ENCODE measurements around the gene MAGEA3.
"Not testable (repeated sequence)": the region's sequence is repeated elsewhere in the genome, so short reads cannot be mapped to it uniquely, and the experiment has no call there.

MAGEA3 gene, protein sequence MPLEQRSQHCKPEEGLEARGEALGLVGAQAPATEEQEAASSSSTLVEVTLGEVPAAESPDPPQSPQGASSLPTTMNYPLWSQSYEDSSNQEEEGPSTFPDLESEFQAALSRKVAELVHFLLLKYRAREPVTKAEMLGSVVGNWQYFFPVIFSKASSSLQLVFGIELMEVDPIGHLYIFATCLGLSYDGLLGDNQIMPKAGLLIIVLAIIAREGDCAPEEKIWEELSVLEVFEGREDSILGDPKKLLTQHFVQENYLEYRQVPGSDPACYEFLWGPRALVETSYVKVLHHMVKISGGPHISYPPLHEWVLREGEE

DNA sequence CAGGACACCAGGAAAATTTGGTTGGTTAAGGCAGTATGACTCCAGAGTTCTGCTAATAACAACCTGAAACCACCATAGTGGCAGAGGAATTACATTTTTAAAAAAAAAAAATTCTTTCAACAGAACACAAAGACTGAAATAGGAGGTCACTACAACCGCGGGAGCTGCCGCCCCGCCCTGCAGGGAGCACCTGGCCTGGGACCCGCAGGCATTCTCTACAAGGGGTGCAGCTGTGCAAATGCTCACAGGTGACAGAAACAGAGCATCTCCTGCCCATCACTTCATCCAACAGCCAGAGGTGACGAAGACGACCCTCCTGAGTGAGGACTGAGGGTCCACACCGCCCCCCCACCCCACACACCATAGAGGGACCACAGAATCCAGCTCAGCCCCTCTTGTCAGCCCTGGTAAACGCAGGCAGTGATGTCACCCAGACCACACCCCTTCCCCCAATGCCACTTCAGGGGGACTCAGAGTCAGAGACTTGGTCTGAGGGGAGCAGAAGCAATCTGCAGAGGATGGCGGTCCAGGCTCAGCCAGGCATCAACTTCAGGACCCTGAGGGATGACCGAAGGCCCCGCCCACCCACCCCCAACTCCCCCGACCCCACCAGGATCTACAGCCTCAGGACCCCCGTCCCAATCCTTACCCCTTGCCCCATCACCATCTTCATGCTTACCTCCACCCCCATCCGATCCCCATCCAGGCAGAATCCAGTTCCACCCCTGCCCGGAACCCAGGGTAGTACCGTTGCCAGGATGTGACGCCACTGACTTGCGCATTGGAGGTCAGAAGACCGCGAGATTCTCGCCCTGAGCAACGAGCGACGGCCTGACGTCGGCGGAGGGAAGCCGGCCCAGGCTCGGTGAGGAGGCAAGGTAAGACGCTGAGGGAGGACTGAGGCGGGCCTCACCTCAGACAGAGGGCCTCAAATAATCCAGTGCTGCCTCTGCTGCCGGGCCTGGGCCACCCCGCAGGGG, at the start of gene MAGEA3:
MAGEA3 (plus strand) TSS at position 843 of the 980 bp plus-strand sequence. CDS start 2,039 bp downstream, outside the sequence.
- not testable (repeated sequence) for DNase-seq

DNA sequence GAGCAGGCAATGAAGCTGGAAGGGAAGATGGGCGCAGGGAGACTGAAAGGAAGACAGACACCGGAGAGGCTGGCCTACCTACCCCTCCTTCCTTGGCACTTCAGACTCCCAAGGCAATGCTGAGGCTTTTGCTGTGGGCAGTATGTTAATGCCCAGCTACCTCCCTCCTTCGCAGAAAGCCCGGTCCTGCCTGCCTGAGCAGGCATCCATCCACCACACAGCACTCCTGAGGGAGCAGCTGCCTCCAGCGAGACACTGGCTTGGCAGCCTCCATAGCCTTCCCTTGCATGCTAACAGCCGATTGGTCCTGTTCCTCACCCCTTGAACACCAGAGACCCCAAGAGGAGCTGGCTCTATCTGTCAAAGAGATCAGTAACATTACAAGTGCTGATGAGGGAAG, 46.5 kb upstream of the MAGEA3 start:
- DNase-seq = no peak

DNA sequence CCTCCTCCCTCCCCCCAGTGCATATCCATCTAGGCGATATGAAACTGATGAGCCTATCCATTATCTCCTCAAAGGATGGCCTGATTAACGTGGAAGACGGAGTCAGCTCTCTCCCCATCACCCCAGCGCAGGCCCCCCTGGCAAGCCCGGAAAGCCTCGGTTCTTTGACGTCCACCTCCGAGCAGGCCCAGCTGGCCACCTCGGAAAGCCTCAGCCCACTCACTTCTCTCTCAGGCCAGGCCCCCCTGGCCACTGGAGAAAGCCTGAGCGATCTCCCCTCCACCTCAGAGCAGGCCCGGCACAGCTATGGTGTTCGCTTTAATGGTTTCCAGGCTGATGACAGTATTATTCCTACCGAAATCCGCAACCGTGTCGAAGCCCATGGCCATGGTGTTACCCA, 46.1 kb upstream of the MAGEA3 start:
- DNase-seq = no peak

DNA sequence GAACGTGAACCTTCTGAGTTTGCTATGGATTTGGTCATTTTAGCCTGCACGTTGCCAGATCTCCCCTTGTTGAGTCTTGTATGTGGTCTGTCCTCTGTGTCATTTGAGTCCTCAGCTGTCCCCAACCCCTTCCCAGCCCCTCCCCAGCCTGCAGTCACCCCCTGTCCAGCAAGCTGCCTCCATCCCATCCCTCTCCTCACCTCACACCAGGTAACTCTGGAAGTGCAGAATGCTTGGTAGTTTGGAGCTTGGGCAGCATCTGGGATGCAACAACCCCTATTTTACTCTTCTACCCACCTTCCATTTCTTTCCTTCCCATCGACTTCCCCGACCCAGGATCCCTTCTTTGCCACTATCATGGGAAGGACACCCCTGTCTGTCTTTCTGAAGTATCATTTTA, 42.5 kb upstream of the MAGEA3 start:
- DNase-seq = no peak

DNA sequence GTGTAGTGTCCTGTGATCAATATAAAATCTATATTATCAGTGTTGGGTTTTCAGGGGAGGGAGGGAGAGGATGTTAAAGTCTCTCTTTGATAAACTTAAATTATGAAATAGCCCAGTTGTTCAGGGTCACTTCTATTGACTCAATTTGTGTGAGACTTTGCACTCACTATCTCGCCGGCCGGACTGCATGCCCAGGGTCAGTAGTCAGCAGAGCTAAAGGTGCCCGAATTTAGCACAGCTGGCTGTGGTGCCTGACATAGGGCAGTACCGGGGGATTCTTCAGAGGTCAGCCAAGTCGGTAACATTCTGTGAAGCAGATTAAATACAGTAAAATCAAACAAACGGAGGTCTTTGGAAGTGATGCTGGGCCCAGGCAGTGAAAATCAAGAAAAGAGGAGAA, 41.7 kb upstream of the MAGEA3 start:
- DNase-seq = no peak

DNA sequence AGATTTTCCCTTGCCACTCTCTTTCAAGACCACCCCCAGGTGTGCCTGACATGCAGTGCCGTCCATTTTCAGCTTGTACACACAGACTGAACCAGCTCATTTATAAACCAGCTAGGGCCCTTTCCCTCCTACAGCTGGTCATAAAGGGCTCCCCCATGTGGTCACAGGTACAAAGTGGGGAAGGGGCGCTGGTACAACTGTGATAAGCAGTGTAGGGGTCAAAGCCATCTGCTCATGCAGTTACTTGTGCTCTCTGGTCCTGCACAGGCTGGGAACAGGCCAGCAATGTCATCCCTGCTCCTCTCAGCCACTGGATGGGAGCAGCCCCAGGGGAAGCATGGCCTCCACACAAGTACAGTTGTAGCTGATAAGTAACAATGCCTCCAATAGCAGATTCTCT, 40.3 kb upstream of the MAGEA3 start:
- DNase-seq = no peak

DNA sequence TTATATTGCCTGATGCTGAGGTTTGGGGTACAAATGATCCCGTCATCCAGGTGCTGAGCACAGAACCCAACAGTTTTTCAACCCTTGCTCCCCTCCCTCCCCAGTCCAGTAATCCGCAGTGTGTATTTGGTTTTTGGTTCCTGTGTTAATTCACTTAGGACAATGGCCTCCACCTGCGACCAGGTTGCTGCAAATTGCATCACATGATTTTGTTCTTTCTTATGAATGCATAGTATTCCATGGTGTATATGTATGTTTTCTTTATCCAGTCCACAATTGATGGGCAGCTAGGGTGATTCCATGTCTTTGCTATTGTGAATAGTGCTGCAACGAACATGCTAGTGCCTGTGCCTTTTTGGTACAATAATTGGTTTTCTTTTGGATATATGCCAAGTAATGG, 35.5 kb upstream of the MAGEA3 start:
- DNase-seq = no peak

DNA sequence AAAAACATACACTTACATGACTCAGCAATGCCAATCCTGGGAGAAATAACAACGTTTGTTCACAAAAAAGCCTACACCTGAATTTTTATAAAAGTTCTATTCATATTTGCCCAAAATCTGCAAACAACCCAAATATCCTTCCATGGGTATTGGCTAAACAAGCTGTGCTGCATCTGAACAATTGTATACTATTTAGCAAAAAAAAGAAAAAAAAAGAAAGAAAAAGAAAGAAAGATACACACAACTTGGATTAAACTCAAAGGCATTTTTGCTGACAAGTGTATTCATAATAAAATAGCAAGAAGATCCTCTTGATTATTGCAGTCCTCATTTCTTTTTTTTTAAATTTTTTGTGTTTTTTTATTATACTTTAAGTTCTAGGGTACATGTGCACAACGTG, 24.5 kb upstream of the MAGEA3 start:
- DNase-seq = no peak

DNA sequence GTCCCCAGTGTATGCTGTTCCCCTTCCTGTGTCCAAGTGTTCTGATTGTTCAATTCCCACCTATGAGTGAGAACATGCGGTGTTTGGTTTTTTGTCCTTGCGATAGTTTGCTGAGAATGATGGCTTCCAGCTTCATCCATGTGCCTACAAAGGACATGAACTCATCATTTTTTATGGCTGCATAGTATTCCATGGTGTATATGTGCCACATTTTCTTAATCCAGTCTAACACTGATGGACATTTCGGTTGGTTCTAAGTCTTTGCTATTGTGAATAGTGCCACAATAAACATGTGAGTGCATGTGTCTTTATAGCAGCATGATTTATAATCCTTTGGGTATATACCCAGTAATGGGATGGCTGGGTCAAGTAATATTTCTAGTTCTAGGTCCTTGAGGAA, 23.9 kb upstream of the MAGEA3 start:
- not testable (repeated sequence) for DNase-seq

DNA sequence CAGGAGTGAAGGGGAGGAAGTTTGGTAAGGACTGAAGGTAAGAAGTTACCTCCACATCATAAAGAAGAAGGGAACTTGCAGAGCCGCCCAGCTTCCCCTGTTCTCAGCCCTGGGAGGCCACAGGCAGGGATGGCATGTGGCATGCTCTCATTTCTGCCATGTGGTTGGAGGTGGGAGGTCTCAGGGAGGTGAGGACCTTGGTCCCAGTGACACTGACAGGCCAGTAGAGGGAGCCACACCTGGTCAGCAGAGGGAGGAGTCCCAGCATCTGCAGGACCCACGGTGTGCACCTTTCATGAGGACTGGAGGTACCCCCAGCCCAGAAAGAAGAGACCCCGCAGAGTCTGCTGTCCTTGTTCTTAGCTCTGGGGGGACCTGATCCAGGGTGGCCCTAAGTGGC, 17.6 kb upstream of the MAGEA3 start:
- not testable (repeated sequence) for DNase-seq

DNA sequence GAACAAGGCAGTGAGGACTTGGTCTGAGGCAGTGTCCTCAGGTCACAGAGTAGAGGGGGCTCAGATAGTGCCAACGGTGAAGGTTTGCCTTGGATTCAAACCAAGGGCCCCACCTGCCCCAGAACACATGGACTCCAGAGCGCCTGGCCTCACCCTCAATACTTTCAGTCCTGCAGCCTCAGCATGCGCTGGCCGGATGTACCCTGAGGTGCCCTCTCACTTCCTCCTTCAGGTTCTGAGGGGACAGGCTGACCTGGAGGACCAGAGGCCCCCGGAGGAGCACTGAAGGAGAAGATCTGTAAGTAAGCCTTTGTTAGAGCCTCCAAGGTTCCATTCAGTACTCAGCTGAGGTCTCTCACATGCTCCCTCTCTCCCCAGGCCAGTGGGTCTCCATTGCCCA, 1.8 kb downstream of the MAGEA3 start:
- DNase-seq = not testable (repeated sequence)

DNA sequence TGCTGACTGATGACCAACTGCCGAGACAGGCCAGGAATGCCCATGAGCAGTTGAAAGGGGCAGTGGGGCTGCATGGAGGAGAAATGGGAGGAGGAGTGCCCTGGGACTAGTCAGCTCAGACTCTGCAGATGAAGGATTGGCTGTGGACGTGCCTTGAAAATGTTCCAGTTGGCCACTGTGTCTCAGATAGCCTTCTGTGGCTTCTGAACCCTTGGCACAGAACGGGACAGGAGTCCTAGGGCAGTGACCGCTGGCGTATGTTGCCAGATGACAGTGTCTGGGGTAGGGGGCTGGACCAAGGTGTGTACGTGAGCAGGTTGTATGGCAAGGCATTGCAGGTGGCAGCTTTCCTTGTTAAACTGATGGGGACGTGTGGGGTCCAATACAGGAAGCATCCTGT, 7.9 kb downstream of the MAGEA3 start:
- not testable (repeated sequence) for DNase-seq

DNA sequence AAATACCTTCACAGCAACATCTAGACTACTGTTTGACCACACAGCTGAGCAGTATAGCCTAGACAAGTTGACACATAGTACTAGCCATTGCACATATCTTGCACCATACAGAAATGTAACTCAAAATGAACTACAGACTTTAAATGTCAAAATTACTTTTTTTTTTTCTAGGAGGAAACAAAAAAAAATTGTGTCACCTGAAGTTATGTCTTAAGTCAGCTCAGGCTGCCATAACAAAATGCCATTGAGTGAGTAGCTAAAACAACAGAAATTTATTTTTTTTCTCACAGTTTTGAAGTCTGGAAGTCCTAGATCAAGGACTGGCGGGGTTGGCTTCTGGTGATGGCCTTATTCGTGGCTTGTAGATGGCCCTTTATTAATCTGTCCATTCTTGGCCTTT, 10.6 kb downstream of the MAGEA3 start, which contains the start of gene CSAG2:
CSAG2 (minus strand) TSS at position 101 of the 400 bp plus-strand sequence. CDS start 161 bp downstream, outside the sequence.
- DNase-seq = not testable (repeated sequence)

DNA sequence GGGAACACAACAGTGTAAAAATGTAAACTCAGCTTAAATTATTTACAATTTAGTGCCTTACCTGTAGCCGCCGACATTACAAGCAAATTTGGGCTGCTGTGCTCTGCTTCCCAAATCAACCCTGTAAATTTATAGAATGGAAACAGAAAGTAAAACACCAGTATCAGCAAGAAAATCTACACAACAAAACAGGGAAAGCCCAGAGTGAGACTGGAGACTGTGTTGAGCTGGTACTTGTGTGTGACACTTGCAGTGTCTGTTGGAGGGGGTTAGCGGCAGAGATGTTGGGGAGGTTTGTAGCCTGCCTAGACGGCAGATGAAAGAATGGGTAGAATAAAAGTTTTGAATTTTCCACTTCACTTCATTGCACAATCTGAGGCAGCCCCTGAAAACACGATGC, 14.6 kb downstream of the MAGEA3 start:
- DNase-seq = not testable (repeated sequence)

DNA sequence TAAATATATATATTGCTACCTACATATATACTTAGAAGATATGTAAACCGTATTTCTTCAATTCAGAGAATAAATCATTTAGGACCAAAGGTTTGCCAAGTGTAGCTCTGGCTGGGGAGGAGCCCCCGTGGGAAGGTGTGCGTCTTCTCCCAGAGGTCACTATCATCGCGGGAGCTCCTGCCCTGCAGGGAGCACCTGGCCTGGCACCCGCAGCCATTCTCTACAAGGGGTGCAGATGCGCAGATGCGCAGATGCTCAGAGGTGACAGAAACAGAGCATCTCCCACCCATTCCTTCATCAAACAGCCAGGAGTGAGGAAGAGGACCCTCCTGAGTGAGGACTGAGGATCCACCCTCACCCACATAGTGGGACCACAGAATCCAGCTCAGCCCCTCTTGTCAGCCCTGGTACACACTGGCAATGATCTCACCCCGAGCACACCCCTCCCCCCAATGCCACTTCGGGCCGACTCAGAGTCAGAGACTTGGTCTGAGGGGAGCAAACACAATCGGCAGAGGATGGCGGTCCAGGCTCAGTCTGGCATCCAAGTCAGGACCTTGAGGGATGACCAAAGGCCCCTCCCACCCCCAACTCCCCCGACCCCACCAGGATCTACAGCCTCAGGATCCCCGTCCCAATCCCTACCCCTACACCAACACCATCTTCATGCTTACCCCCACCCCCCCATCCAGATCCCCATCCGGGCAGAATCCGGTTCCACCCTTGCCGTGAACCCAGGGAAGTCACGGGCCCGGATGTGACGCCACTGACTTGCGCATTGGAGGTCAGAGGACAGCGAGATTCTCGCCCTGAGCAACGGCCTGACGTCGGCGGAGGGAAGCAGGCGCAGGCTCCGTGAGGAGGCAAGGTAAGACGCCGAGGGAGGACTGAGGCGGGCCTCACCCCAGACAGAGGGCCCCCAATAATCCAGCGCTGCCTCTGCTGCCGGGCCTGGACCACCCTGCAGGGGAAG, 15.5 kb downstream of the MAGEA3 start, which contains the start of gene MAGEA2B:
MAGEA2B (plus strand) TSS at position 814 of the 973 bp plus-strand sequence. CDS start 2,479 bp downstream, outside the sequence.
- DNase-seq = not testable (repeated sequence)

DNA sequence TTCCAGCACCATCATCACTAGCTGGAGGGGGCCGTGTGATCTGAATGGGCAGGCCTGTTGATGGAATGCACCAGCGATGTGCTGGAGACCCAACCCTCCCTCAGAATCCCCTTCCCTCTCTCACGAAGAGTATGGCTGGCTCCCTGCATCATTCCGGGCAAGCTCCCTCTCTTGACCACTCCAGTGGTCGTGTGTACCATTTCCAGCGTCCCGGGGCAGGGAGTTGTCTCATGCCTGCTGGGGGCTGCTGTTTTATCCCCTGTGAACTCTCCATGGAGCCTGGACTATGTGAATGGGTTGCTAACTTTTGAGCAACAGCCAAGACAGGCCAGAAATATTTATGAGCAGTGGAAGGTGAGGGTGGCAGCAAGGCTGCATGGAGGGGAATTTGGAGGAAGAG, 26.8 kb downstream of the MAGEA3 start:
- DNase-seq = no peak

DNA sequence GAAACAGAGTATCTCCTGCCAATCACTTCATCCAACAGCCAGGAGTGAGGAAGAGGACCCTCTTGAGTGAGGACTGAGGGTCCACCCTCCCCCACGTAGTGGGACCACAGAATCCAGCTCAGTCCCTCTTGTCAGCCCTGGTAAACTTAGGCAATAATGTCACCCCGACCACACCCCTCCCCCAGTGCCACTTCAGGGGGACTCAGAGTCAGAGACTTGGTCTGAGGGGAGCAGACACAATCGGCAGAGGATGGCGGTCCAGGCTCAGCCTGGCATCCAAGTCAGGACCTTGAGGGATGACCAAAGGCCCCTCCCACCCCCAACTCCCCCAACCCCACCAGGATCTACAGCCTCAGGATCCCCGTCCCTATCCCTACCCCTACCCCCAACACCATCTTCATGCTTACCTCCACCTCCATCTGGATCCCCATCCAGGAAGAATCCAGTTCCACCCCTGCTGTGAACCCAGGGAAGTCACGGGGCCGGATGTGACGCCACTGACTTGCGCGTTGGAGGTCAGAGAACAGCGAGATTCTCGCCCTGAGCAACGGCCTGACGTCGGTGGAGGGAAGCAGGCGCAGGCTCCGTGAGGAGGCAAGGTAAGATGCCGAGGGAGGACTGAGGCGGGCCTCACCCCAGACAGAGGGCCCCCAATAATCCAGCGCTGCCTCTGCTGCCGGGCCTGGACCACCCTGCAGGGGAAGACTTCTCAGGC, 34.8 kb downstream of the MAGEA3 start, which contains the start of the genes CSAG1 and MAGEA12:
CSAG1 (minus strand) TSS at position 461 of the 715 bp plus-strand sequence. CDS start 1,261 bp downstream, outside the sequence.
MAGEA12 (plus strand) TSS at position 497 of the 715 bp plus-strand sequence. CDS start 2,405 bp downstream, outside the sequence.
- DNase-seq = no peak

DNA sequence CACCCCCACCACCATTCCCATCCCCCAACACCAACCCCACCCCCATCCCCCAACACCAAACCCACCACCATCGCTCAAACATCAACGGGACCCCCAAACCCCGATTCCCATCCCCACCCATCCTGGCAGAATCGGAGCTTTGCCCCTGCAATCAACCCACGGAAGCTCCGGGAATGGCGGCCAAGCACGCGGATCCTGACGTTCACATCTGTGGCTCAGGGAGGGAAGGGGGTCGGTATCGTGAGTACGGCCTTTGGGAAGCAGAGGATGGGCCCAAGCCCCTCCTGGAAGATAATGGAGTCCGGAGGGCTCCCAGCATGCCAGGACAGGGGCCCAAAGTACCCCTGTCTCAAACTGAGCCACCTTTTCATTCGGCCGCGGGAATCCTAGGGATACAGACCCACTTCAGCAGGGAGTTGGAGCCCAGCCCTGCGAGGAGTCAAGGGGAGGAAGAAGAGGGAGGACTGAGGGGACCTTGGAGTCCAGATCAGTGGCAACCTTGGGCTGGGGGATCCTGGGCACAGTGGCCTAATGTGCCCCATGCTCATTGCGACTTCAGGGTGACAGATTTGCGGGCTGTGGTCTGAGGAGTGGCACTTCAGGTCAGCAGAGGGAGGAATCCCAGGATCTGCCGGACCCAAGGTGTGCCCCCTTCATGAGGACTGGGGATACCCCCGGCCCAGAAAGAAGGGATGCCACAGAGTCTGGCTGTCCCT, 35.7 kb downstream of the MAGEA3 start:
- not testable (repeated sequence) for DNase-seq

DNA sequence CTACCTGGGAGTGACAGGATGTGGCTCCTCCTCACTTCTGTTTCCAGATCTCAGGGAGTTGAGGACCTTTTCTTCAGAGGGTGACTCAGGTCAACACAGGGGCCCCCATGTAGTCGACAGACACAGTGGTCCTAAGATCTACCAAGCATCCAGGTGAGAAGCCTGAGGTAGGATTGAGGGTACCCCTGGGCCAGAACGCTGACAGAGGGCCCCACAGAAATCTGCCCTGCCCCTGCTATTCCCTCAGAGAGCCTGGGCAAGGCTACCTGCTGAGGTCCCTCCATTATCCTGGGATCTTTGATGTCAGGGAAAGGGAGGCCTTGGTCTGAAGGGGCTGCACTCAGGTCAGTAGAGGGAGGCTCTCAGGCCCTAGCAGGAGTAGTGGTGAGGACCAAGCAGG, 36.5 kb downstream of the MAGEA3 start:
- DNase-seq = no peak

DNA sequence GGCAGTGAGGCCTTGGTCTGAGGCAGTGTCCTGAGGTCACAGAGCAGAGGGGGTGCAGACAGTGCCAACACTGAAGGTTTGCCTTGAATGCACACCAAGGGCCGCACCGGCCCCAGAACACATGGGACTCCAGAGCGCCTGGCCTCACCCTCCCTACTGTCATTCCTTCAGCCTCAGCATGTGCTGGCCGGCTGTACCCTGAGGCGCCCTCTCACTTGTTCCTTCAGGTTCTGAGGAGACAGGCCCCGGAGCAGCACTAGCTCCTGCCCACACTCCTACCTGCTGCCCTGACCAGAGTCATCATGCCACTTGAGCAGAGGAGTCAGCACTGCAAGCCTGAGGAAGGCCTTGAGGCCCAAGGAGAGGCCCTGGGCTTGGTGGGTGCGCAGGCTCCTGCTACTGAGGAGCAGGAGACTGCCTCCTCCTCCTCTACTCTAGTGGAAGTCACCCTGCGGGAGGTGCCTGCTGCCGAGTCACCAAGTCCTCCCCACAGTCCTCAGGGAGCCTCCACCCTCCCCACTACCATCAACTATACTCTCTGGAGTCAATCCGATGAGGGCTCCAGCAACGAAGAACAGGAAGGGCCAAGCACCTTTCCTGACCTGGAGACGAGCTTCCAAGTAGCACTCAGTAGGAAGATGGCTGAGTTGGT, 37.4 kb downstream of the MAGEA3 start:
- DNase-seq = no peak
